Measurements from ENCODE around the gene NAA15. TPM values are rescaled to one million over a fixed set of nuclear protein-coding genes. Genes with fewer than 3 reads are reported as not detected.

The NAA15 gene
- total RNA-seq, 1 experiment from 2014 or later, result 98.9 TPM

DNA sequence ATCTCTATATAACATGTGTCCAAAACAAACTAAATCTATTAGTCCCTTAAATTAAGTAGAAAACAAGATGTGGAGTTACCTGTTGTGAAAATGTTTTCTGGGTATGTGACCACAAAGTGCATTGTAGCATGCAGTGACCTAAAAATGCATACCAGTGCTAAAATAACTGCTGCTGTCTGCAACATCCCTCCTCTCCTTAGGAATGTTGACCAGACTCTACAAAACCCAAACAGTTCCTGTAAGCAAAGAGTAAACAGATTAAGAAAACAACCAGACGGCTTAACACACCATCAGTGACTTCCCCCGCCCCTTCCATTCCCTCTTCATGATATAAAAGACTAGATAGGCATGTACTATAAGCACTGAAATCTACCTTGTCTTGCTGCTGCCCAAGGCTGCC, 136.8 kb downstream of the NAA15 start:
- ATAC-seq (no peak), DNase-seq (ENCODE audit: low spot score) (no peak)
- no peaks in the 10 kb centered on the region for H3K4me1 Mint-ChIP-seq
- no peak overlapping the region for H3K4me3 Mint-ChIP-seq
- TF ChIP-seq, protein P1, sequence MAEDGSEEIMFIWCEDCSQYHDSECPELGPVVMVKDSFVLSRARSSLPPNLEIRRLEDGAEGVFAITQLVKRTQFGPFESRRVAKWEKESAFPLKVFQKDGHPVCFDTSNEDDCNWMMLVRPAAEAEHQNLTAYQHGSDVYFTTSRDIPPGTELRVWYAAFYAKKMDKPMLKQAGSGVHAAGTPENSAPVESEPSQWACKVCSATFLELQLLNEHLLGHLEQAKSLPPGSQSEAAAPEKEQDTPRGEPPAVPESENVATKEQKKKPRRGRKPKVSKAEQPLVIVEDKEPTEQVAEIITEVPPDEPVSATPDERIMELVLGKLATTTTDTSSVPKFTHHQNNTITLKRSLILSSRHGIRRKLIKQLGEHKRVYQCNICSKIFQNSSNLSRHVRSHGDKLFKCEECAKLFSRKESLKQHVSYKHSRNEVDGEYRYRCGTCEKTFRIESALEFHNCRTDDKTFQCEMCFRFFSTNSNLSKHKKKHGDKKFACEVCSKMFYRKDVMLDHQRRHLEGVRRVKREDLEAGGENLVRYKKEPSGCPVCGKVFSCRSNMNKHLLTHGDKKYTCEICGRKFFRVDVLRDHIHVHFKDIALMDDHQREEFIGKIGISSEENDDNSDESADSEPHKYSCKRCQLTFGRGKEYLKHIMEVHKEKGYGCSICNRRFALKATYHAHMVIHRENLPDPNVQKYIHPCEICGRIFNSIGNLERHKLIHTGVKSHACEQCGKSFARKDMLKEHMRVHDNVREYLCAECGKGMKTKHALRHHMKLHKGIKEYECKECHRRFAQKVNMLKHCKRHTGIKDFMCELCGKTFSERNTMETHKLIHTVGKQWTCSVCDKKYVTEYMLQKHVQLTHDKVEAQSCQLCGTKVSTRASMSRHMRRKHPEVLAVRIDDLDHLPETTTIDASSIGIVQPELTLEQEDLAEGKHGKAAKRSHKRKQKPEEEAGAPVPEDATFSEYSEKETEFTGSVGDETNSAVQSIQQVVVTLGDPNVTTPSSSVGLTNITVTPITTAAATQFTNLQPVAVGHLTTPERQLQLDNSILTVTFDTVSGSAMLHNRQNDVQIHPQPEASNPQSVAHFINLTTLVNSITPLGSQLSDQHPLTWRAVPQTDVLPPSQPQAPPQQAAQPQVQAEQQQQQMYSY (CRISPR knock-in tag; IDR thresholded peaks at IDR 0.05), result no peak
- TF ChIP-seq TP53 (CRISPR knock-in tag; IDR thresholded peaks at IDR 0.05) (no peak), ZNF121 (CRISPR knock-in tag; IDR thresholded peaks at IDR 0.05) (no peak), EMX1 (CRISPR knock-in tag; IDR thresholded peaks at IDR 0.05) (no peak), CBFB (CRISPR knock-in tag; IDR thresholded peaks at IDR 0.05; ENCODE audit: low read depth) (no peak), IRF2 (CRISPR knock-in tag; IDR thresholded peaks at IDR 0.05; ENCODE audit: borderline replicate concordance, low read depth) (no peak), RORB (CRISPR knock-in tag; IDR thresholded peaks at IDR 0.05) (no peak), MXD4 (CRISPR knock-in tag; IDR thresholded peaks at IDR 0.05; ENCODE audit: borderline replicate concordance) (no peak), MYBL2 (CRISPR knock-in tag; IDR thresholded peaks at IDR 0.05) (no peak), ESRRA (CRISPR knock-in tag; IDR thresholded peaks at IDR 0.05; ENCODE audit: borderline replicate concordance) (no peak), ZNF219 (CRISPR knock-in tag; IDR thresholded peaks at IDR 0.05; ENCODE audit: borderline replicate concordance) (no peak), SMAD4 (CRISPR knock-in tag; IDR thresholded peaks at IDR 0.05) (no peak), CREB1 (CRISPR knock-in tag; IDR thresholded peaks at IDR 0.05) (no peak)
- TF ChIP-seq, protein P2, sequence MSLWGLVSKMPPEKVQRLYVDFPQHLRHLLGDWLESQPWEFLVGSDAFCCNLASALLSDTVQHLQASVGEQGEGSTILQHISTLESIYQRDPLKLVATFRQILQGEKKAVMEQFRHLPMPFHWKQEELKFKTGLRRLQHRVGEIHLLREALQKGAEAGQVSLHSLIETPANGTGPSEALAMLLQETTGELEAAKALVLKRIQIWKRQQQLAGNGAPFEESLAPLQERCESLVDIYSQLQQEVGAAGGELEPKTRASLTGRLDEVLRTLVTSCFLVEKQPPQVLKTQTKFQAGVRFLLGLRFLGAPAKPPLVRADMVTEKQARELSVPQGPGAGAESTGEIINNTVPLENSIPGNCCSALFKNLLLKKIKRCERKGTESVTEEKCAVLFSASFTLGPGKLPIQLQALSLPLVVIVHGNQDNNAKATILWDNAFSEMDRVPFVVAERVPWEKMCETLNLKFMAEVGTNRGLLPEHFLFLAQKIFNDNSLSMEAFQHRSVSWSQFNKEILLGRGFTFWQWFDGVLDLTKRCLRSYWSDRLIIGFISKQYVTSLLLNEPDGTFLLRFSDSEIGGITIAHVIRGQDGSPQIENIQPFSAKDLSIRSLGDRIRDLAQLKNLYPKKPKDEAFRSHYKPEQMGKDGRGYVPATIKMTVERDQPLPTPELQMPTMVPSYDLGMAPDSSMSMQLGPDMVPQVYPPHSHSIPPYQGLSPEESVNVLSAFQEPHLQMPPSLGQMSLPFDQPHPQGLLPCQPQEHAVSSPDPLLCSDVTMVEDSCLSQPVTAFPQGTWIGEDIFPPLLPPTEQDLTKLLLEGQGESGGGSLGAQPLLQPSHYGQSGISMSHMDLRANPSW (CRISPR knock-in tag; conservative IDR thresholded peaks at IDR 0.05; ENCODE audit: low read depth), result no peak
- TF ChIP-seq, protein P3, sequence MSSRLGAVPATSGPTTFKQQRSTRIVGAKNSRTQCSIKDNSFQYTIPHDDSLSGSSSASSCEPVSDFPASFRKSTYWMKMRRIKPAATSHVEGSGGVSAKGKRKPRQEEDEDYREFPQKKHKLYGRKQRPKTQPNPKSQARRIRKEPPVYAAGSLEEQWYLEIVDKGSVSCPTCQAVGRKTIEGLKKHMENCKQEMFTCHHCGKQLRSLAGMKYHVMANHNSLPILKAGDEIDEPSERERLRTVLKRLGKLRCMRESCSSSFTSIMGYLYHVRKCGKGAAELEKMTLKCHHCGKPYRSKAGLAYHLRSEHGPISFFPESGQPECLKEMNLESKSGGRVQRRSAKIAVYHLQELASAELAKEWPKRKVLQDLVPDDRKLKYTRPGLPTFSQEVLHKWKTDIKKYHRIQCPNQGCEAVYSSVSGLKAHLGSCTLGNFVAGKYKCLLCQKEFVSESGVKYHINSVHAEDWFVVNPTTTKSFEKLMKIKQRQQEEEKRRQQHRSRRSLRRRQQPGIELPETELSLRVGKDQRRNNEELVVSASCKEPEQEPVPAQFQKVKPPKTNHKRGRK (CRISPR knock-in tag; IDR thresholded peaks at IDR 0.05; ENCODE audit: borderline replicate concordance), result no peak
- TF ChIP-seq, protein P4, sequence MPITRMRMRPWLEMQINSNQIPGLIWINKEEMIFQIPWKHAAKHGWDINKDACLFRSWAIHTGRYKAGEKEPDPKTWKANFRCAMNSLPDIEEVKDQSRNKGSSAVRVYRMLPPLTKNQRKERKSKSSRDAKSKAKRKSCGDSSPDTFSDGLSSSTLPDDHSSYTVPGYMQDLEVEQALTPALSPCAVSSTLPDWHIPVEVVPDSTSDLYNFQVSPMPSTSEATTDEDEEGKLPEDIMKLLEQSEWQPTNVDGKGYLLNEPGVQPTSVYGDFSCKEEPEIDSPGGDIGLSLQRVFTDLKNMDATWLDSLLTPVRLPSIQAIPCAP (CRISPR knock-in tag; IDR thresholded peaks at IDR 0.05), result no peak
- TF ChIP-seq, protein P5, sequence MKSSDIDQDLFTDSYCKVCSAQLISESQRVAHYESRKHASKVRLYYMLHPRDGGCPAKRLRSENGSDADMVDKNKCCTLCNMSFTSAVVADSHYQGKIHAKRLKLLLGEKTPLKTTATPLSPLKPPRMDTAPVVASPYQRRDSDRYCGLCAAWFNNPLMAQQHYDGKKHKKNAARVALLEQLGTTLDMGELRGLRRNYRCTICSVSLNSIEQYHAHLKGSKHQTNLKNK (CRISPR knock-in tag; IDR thresholded peaks at IDR 0.05), result no peak
- H3K9me3 Mint-ChIP-seq, result peaks cover 31% of the 10 kb centered on the region
- H3K27me3 Mint-ChIP-seq (ENCODE audit: low read depth), result no peaks in the 10 kb centered on the region
- ChIA-PET CTCF (no interaction called here), POLR2A (no interaction called here)
- peaks cover 22% of the 10 kb centered on the region for H3K36me3 Mint-ChIP-seq
- no peak overlapping the region for H3K27ac Mint-ChIP-seq

DNA sequence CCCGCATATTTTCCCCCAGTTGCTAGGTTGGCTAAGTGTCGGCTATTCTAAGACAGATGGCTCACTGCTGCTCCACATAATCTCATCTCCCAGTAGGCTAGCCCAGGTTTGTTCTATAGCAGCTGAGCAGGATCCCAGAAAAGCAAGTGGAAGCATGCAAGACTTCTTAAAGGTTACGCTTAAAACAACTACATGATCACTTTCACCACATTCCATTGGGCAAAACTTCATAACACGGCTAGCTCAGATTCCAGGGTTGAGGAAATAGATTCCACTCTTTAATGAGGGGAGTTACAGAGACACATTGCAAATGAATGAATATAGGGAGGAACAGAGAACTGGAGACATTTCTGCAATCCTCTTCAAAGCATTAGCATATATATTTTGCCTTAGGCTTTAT, 139.7 kb downstream of the NAA15 start:
- no peaks in the 10 kb centered on the region for H3K27me3 Mint-ChIP-seq (ENCODE audit: low read depth)
- DNase-seq (ENCODE audit: low spot score) (no peak), ATAC-seq (no peak)
- peaks cover 31% of the 10 kb centered on the region for H3K9me3 Mint-ChIP-seq
- H3K36me3 Mint-ChIP-seq, result peaks cover 22% of the 10 kb centered on the region
- ChIA-PET CTCF (interaction anchor here (1.4 kb wide), 1 partner anchor 216 kb away, joined by 5 read pairs; no protein-coding TSS in a partner anchor), POLR2A (no interaction called here)
- no peaks in the 10 kb centered on the region for H3K4me1 Mint-ChIP-seq
- no peak overlapping the region for H3K4me3 Mint-ChIP-seq
- H3K27ac Mint-ChIP-seq, result no peak overlapping the region
- TF ChIP-seq, protein P6, sequence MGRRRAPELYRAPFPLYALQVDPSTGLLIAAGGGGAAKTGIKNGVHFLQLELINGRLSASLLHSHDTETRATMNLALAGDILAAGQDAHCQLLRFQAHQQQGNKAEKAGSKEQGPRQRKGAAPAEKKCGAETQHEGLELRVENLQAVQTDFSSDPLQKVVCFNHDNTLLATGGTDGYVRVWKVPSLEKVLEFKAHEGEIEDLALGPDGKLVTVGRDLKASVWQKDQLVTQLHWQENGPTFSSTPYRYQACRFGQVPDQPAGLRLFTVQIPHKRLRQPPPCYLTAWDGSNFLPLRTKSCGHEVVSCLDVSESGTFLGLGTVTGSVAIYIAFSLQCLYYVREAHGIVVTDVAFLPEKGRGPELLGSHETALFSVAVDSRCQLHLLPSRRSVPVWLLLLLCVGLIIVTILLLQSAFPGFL (CRISPR knock-in tag; IDR thresholded peaks at IDR 0.05; ENCODE audit: borderline replicate concordance), result no peak
- TF ChIP-seq SMAD4 (CRISPR knock-in tag; IDR thresholded peaks at IDR 0.05), result no peak
- TF ChIP-seq NFATC4 (CRISPR knock-in tag; IDR thresholded peaks at IDR 0.05), result no peak
- TF ChIP-seq, protein P7, sequence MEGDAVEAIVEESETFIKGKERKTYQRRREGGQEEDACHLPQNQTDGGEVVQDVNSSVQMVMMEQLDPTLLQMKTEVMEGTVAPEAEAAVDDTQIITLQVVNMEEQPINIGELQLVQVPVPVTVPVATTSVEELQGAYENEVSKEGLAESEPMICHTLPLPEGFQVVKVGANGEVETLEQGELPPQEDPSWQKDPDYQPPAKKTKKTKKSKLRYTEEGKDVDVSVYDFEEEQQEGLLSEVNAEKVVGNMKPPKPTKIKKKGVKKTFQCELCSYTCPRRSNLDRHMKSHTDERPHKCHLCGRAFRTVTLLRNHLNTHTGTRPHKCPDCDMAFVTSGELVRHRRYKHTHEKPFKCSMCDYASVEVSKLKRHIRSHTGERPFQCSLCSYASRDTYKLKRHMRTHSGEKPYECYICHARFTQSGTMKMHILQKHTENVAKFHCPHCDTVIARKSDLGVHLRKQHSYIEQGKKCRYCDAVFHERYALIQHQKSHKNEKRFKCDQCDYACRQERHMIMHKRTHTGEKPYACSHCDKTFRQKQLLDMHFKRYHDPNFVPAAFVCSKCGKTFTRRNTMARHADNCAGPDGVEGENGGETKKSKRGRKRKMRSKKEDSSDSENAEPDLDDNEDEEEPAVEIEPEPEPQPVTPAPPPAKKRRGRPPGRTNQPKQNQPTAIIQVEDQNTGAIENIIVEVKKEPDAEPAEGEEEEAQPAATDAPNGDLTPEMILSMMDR (IDR thresholded peaks at IDR 0.05), result no peak
- TF ChIP-seq ATF1 (CRISPR knock-in tag; IDR thresholded peaks at IDR 0.05), result no peak
- TF ChIP-seq RELA (CRISPR knock-in tag; IDR thresholded peaks at IDR 0.05; ENCODE audit: borderline replicate concordance), result no peak
- TF ChIP-seq, protein P8, sequence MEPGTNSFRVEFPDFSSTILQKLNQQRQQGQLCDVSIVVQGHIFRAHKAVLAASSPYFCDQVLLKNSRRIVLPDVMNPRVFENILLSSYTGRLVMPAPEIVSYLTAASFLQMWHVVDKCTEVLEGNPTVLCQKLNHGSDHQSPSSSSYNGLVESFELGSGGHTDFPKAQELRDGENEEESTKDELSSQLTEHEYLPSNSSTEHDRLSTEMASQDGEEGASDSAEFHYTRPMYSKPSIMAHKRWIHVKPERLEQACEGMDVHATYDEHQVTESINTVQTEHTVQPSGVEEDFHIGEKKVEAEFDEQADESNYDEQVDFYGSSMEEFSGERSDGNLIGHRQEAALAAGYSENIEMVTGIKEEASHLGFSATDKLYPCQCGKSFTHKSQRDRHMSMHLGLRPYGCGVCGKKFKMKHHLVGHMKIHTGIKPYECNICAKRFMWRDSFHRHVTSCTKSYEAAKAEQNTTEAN (CRISPR knock-in tag; IDR thresholded peaks at IDR 0.05), result no peak
